Measurements from ENCODE around the gene SH3TC1. TPM values are rescaled to one million over a fixed set of nuclear protein-coding genes. Genes with fewer than 3 reads are reported as not detected.

The SH3TC1 gene
- total RNA-seq, 1 donor from 2014 or later = 5.4 TPM

DNA sequence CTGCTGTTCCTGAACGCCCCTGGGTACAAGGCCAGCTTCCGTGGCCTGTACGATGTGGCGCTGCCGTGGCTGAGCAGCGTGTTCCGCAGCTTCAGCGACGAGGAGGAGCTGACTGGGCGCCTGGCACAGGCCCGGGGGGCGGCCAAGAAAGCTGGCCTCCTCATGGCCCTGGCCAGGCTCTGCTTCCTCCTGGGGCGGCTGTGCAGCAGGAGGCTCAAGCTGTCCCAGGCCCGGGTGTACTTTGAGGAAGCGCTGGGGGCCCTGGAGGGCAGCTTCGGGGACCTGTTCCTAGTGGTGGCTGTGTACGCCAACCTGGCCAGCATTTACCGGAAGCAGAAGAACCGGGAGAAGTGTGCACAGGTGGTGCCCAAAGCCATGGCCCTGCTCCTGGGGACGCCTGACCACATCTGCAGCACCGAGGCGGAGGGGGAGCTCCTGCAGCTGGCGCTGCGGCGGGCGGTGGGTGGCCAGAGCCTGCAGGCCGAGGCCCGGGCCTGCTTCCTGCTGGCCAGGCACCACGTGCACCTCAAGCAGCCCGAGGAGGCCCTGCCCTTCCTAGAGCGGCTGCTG, 28.2 kb downstream of the SH3TC1 start:
- Mint-ChIP-seq H3K36me3 (no peaks in the 10 kb centered on the region), H3K9me3 (no peaks in the 10 kb centered on the region), H3K27me3 (no peaks in the 10 kb centered on the region), H3K4me3 (no peak overlapping the region), H3K27ac (no peak overlapping the region), H3K4me1 (ENCODE audit: unreplicated experiment) (peaks cover 30% of the 10 kb centered on the region)
- no peak for DNase-seq (ENCODE audit: extremely low spot score, unreplicated experiment)
- no peak for TF ChIP-seq CTCF (conservative IDR thresholded peaks at IDR 0.05)

- H3K27ac Mint-ChIP-seq = no peak overlapping the region
- TF ChIP-seq CTCF (conservative IDR thresholded peaks at IDR 0.05) = no peak
- DNase-seq (ENCODE audit: extremely low spot score, unreplicated experiment) = no peak
- H3K27me3 Mint-ChIP-seq = no peaks in the 10 kb centered on the region
- peaks cover 30% of the 10 kb centered on the region for H3K4me1 Mint-ChIP-seq (ENCODE audit: unreplicated experiment)
- no peaks in the 10 kb centered on the region for H3K36me3 Mint-ChIP-seq
- no peak overlapping the region for H3K4me3 Mint-ChIP-seq
- H3K9me3 Mint-ChIP-seq = no peaks in the 10 kb centered on the region
Observed at GRCh38 chr4:8227771-8228318, 28.8 kb downstream of the SH3TC1 start.

- DNase-seq (ENCODE audit: extremely low spot score, unreplicated experiment) = no peak
- no peaks in the 10 kb centered on the region for H3K27me3 Mint-ChIP-seq
- H3K27ac Mint-ChIP-seq = no peak overlapping the region
- no peaks in the 10 kb centered on the region for H3K9me3 Mint-ChIP-seq
- no peak overlapping the region for H3K4me3 Mint-ChIP-seq
- no peak for TF ChIP-seq CTCF (conservative IDR thresholded peaks at IDR 0.05)
- H3K4me1 Mint-ChIP-seq (ENCODE audit: unreplicated experiment) = peaks cover 30% of the 10 kb centered on the region
- H3K36me3 Mint-ChIP-seq = no peaks in the 10 kb centered on the region
Observed at GRCh38 chr4:8228319-8229250, 29.5 kb downstream of the SH3TC1 start.

- Mint-ChIP-seq H3K36me3 (no peaks in the 10 kb centered on the region), H3K9me3 (no peaks in the 10 kb centered on the region), H3K27ac (no peak overlapping the region), H3K27me3 (no peaks in the 10 kb centered on the region), H3K4me3 (no peak overlapping the region), H3K4me1 (ENCODE audit: unreplicated experiment) (peaks cover 25% of the 10 kb centered on the region)
- no peak for DNase-seq (ENCODE audit: extremely low spot score, unreplicated experiment)
- no peak for TF ChIP-seq CTCF (conservative IDR thresholded peaks at IDR 0.05)
Observed at GRCh38 chr4:8229331-8229975, 30.4 kb downstream of the SH3TC1 start.

DNA sequence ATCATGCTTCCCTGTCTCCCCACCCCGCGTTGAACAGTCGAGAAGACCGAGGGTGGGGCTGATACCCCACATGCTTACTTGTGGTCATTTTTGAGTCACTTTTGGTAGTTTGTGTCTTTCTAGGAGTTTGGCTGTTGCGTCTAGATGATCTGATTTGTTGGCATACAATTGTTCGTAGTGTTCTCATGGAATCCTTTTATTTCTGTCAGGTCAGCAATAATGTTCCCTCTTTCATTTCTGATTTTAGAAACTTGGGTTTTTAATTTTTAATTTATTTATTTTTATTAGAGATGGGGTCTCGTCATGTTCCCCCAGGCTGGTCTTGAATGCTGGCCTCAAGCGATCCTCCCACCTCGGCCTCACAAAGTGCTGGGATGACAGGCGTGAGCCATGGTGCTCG, 30.9 kb downstream of the SH3TC1 start:
- H3K4me1 Mint-ChIP-seq (ENCODE audit: unreplicated experiment) = peaks cover 20% of the 10 kb centered on the region
- no peak for DNase-seq (ENCODE audit: extremely low spot score, unreplicated experiment)
- H3K27ac Mint-ChIP-seq = no peak overlapping the region
- H3K27me3 Mint-ChIP-seq = no peaks in the 10 kb centered on the region
- no peak for TF ChIP-seq CTCF (conservative IDR thresholded peaks at IDR 0.05)
- H3K4me3 Mint-ChIP-seq = no peak overlapping the region
- no peaks in the 10 kb centered on the region for H3K36me3 Mint-ChIP-seq
- H3K9me3 Mint-ChIP-seq = no peaks in the 10 kb centered on the region
